D721Med (cell line): ENCODE measurements around the gene RIN1.
"Not testable (repeated sequence)": the region's sequence is repeated elsewhere in the genome, so short reads cannot be mapped to it uniquely, and the experiment has no call there.

Experiments
- DNase-seq: peaks from one replicate; pipeline ENCODE4 v3.0.0; 2011; ENCODE audit warnings: low spot score; ENCODE audit not compliant: insufficient read length
- FAIRE-seq: peaks from 2 replicates; lab custom pipeline; 2011; peaks lifted over from hg19 to GRCh38; lab: Jason Lieb, UNC
- TF ChIP-seq, protein P1 (sequence below): IDR thresholded peaks from 2 replicates; pipeline ENCODE4 v1.5.1; 2012; ENCODE audit warnings: mild to moderate bottlenecking, control low read depth; ENCODE audit not compliant: insufficient read depth; ENCODE audit errors: missing control alignments

Gene RIN1

GRCh38 chr11:66314561-66315497, 21.4 kb downstream of the RIN1 start:
- FAIRE-seq (no peak), DNase-seq (no peak)
- TF ChIP-seq, protein P1, sequence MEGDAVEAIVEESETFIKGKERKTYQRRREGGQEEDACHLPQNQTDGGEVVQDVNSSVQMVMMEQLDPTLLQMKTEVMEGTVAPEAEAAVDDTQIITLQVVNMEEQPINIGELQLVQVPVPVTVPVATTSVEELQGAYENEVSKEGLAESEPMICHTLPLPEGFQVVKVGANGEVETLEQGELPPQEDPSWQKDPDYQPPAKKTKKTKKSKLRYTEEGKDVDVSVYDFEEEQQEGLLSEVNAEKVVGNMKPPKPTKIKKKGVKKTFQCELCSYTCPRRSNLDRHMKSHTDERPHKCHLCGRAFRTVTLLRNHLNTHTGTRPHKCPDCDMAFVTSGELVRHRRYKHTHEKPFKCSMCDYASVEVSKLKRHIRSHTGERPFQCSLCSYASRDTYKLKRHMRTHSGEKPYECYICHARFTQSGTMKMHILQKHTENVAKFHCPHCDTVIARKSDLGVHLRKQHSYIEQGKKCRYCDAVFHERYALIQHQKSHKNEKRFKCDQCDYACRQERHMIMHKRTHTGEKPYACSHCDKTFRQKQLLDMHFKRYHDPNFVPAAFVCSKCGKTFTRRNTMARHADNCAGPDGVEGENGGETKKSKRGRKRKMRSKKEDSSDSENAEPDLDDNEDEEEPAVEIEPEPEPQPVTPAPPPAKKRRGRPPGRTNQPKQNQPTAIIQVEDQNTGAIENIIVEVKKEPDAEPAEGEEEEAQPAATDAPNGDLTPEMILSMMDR = no peak

DNA sequence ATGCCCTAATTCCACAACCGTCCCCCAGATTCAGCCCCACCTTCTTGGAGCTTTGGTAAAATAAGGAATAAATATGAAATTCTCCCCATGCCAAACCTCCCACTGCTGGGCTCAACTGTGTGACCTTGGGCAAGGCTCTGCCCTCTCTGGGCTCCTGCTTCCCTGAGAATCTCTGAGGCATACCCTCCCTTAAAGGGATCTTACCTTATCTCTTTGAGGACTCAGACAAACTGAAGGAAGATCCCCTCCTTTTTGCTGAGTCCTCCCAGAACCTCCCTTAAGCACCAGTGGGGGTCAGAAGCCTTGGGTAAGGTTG, 22.1 kb downstream of the RIN1 start:
- TF ChIP-seq, protein P1 = no peak
- DNase-seq (no peak), FAIRE-seq (no peak)

DNA sequence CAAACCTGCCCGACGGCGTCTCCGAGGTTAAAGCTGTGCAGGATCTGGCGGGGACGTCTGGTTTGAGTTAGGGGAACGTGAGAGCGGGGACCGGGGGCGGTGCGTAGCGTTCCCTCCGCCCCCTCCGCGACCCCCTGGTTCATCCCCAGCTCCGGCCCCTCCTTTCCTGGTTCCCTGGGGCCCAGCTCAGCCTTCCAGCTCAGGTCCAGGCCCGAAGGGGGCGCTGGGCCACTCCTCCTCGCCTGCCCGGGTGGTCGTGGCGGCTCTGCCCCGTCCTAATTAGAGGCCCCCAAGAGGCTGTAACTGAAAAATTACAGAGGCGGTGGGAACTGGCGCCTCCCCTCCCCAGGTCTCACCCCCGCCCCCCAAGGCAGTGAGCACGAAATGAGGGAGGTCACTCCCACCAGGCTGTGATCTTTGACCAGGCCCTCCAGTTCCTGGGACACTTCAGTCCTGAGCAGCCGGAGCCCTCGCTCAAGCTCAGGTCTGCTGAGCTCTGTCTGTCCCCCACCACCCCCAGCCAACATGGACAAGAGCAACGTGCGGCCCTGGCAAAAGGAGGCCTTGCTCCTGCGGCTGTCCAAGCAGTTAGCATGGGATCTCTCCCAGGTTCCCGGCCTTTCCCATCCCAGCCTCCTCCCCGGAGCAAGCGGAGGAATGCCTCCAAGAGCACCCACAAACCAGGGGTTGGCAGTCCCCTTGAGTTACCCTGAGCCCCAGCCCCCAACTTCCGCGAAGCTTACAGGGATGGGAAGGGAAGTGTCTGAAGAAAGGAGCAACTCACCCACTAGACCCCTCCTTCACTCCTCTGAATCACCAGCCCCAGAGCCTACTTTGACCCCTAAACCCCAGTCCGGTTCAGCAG, 22.7 kb downstream of the RIN1 start:
- DNase-seq (no peak), FAIRE-seq (no peak)
- TF ChIP-seq, protein P1 = peak; percentile 10

DNA sequence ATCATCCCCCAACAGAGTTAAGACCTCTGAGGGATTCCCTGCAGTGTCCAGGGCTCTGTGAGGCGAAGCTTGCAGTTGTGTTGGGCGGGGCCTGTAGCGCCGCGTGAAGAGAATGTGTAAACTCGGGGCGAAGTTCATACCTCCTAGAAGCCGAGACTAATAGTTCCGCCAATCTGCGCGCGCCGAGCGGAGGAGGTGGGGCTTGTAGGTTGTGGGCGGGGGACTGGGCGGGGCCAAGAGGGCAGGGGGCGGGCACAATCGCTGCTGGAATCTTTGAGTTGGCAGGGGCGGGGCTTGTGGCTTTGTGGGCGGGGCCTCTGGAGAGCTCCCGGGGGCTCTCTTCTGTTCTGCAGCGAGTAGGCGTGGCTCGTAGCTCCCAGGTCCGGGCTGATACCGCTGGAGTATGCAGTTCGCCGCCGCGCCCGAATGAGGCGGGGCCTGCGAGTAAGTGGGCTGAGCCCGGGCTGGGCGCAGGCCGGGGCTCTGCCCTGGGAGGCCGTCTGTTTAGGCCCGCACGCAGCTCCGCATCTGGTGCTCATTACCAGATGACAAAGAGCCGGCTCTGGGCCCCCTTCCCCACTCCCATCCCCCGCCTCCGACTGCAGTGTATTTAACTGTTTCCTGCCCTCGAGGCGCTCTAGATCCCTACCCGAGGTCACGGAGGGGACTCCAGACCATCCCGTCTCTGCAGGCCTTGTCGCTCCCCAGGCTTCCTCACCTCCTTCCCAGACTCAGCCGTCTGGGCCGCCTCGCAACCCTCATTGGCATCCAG, 23.5 kb downstream of the RIN1 start:
- TF ChIP-seq, protein P1 = no peak
- DNase-seq (peak; percentile 86), FAIRE-seq (no peak)

- DNase-seq (peak; percentile 75), FAIRE-seq (no peak)
- TF ChIP-seq, protein P1 = peak; percentile 76
Observed at GRCh38 chr11:66311965-66312548, 24.2 kb downstream of the RIN1 start.

DNA sequence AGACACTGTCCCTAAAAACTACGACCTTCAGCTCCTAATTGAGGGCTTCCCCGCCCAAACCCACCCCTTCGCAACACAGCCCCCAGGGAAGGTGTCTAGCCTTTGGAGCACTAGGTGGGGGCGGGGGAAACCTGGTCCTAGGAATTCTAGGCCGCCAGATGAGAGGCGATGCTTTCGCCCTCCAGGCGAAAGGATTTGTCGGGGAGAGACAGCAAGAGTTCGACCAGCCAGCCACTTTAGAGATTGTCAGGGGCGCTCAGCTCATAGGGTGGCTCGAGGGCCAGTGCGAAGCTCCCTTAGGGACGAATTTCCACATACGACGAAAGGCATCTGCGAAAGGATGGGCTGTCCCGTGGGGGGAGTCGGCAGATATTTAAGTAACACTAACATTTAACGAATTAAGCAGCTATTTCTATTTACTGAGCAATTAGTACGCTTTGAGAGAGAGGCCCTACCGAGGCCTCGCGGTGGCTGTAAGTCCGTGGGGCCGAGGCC, 24.7 kb downstream of the RIN1 start:
- FAIRE-seq = no peak
- DNase-seq = no peak
- TF ChIP-seq, protein P1 = no peak

DNA sequence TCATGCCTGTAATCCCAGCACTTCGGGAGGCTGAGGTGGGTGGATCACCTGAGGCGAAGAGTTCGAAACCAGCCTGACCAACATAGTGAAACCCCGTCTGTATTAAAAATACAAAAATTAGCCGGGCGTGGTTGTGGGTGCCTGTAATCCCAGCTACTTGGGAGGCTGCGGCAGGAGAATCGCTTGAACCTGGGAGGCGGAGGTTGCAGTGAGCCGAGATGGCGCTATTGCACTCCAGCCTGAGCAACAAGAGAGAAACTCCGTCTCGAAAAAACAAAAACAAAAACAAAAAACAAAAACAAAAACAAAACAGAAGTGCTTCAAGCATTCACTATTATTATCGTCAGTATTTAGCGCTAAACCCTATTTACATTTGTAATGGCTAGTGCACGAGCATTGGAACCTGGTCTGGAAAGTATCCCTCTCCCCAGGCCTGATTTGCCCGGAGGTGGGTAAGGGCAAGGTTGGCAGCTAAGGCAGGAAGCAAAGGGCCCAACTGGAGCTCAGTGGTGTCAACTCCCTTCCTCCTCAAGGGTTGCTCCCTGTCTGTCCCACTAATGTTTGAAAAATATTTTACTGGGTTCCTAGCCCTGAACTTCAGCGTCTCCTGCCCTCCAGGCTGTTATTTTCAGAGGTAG, 25.3 kb downstream of the RIN1 start:
- DNase-seq, FAIRE-seq: not testable (repeated sequence)
